SK-N-SH treated with all-trans-retinoic acid at 6 μM for 48 hours (cell line): ENCODE measurements around the gene GLRX5.

ENCODE experiments used
- BACH2 ChIP-seq: fragments of 250-450 bp; sonication (Bioruptor Pico); IDR thresholded peaks from 2 replicates; pipeline ENCODE4 v1.9.0; 2021; ENCODE audit warnings: mild to moderate bottlenecking, borderline replicate concordance
- ISL1 ChIP-seq: fragments of 250-450 bp; sonication (Bioruptor Pico); IDR thresholded peaks from 2 replicates; pipeline ENCODE4 v2.1.2; 2022; ENCODE audit warnings: mild to moderate bottlenecking, moderate library complexity

DNA sequence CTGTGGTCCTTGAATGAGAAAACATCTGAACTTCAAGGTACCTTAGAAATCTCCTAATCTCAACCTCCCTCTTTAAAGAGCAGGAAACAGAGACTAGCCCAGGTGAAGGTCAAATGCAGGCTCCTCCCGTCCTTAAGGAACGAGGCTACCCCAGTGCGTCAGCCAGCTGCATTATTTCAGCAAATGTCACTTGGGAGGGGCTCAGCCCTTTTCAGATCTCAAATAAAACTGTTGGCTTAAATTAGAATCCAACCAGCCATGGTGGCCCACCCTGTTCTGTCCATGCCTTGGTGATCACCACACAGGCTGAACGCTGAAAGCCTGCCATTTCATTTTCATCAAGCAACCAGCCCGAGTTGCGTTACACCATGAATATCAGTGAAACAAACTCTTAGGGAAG, 25.4 kb upstream of the GLRX5 start:
- TF ChIP-seq ISL1 (CRISPR knock-in tag), result no peak
- TF ChIP-seq BACH2 (CRISPR knock-in tag), result no peak
